Neuronal stem cell (in vitro differentiated cells): ENCODE results near the gene KIAA1328.

ENCODE experiments used
- DNase-seq: peaks from one replicate; pipeline ENCODE4 v3.0.0-alpha.2; 2013; ENCODE audit warnings: low spot score
- H2AFZ ChIP-seq: one replicate; pipeline ENCODE4 v1.6.1; 2013; ENCODE audit warnings: mild to moderate bottlenecking, low read length, inconsistent platforms
- H2AK5ac ChIP-seq: 2 replicates; pipeline ENCODE4 v1.6.1; 2013; ENCODE audit warnings: low read depth, mild to moderate bottlenecking, inconsistent platforms, low read length, moderate library complexity, mixed read lengths
- H2BK120ac ChIP-seq: 2 replicates; pipeline ENCODE4 v1.6.1; 2013; ENCODE audit warnings: low read depth, mild to moderate bottlenecking, inconsistent platforms, low read length, moderate library complexity, mixed read lengths
- H2BK12ac ChIP-seq: one replicate; pipeline ENCODE4 v1.6.1; 2013; ENCODE audit warnings: low read length, inconsistent platforms
- H2BK15ac ChIP-seq: 2 replicates; pipeline ENCODE4 v1.6.1; 2013; ENCODE audit warnings: mild to moderate bottlenecking, low read length, inconsistent platforms, mixed read lengths
- H2BK5ac ChIP-seq: one replicate; pipeline ENCODE4 v1.6.1; 2013; ENCODE audit warnings: inconsistent platforms, mild to moderate bottlenecking, low read length, moderate library complexity
- H3K14ac ChIP-seq: one replicate; pipeline ENCODE4 v1.6.1; 2013; ENCODE audit warnings: low read length, inconsistent platforms
- H3K18ac ChIP-seq: 2 replicates; pipeline ENCODE4 v1.6.1; 2013; ENCODE audit warnings: low read length, inconsistent platforms
- H3K23ac ChIP-seq: 2 replicates; pipeline ENCODE4 v1.6.1; 2013; ENCODE audit warnings: low read depth, mild to moderate bottlenecking, mixed read lengths, low read length, inconsistent platforms; ENCODE audit not compliant: poor library complexity
- H3K27ac ChIP-seq: replicated peaks from 3 replicates; pipeline ENCODE4 v1.5.1; 2013; ENCODE audit warnings: low read length, inconsistent platforms
- H3K27me3 ChIP-seq, 3 experiments: 2 replicates each; pipeline ENCODE4 v1.6.1; 2013; ENCODE audit warnings: low read length in 3 of 3, mild to moderate bottlenecking in 2 of 3, inconsistent platforms in 1 of 3, low read depth in 1 of 3, mixed read lengths in 1 of 3, moderate library complexity in 1 of 3; ENCODE audit not compliant: control insufficient read depth in 3 of 3, insufficient read depth in 3 of 3
- H3K36me3 ChIP-seq, 2 donors: replicated peaks in 1 of 2; 2 replicates each; pipeline ENCODE4 v1.6.1; 2013; ENCODE audit warnings: low read length in 2 of 2; ENCODE audit not compliant: control insufficient read depth in 2 of 2, insufficient read depth in 2 of 2
- H3K4ac ChIP-seq: 2 replicates; pipeline ENCODE4 v1.6.1; 2013; ENCODE audit warnings: inconsistent platforms, mild to moderate bottlenecking, low read length, moderate library complexity
- H3K4me1 ChIP-seq, 2 donors: 1 replicate in 1 of 2; 2 replicates in 1 of 2; pipeline ENCODE4 v1.6.1; 2013; ENCODE audit warnings: low read length in 2 of 2, low read depth in 1 of 2; ENCODE audit not compliant: control insufficient read depth in 2 of 2, insufficient read depth in 1 of 2
- H3K4me2 ChIP-seq: one replicate; pipeline ENCODE4 v1.6.1; 2013; ENCODE audit warnings: mild to moderate bottlenecking, low read length, inconsistent platforms; ENCODE audit not compliant: insufficient read depth, poor library complexity, severe bottlenecking
- H3K4me3 ChIP-seq, 2 donors: 2 replicates each; pipeline ENCODE4 v1.5.1; 2013; ENCODE audit warnings: low read length in 2 of 2, mild to moderate bottlenecking in 2 of 2, inconsistent platforms in 1 of 2, moderate library complexity in 1 of 2
- H3K79me1 ChIP-seq: one replicate; pipeline ENCODE4 v1.6.1; 2013; ENCODE audit warnings: low read depth, mild to moderate bottlenecking, inconsistent platforms, low read length, moderate library complexity
- H3K9ac ChIP-seq: one replicate; pipeline ENCODE4 v1.6.1; 2013; ENCODE audit warnings: mild to moderate bottlenecking, low read depth, low read length, inconsistent platforms; ENCODE audit not compliant: poor library complexity
- H3K9me3 ChIP-seq, 2 donors: replicated peaks in 1 of 2; 2 replicates each; pipeline versions ENCODE3 to v1.6.1; 2013; ENCODE audit warnings: low read length in 2 of 2, mild to moderate bottlenecking in 2 of 2, inconsistent platforms in 1 of 2, low read depth in 1 of 2, mixed read lengths in 1 of 2, moderate library complexity in 1 of 2; ENCODE audit not compliant: control insufficient read depth in 2 of 2, insufficient read depth in 1 of 2
- H4K8ac ChIP-seq: one replicate; pipeline ENCODE4 v1.6.1; 2013; ENCODE audit warnings: low read depth, mild to moderate bottlenecking, inconsistent platforms, low read length, moderate library complexity
- H4K91ac ChIP-seq: one replicate; pipeline ENCODE4 v1.6.1; 2013; ENCODE audit warnings: low read length, low read depth, mild to moderate bottlenecking, inconsistent platforms; ENCODE audit not compliant: poor library complexity
- WGBS, 2 donors: extraction: QIAGEN DNeasy Blood & Tissue Kit; methylation state at CpG; one replicate each; pipeline ENCODE4 v1.1.7; 2013; ENCODE audit warnings: missing lambda C conversion rate in 2 of 2, mixed read lengths in 1 of 2; ENCODE audit not compliant: insufficient read length in 2 of 2, insufficient replicate concordance in 1 of 2; ENCODE audit errors: extremely low coverage in 2 of 2; 5-methylcytosine and 5-hydroxymethylcytosine counted together

KIAA1328 gene

GRCh38 chr18:37230768-37231167 is 401.8 kb downstream of the KIAA1328 start:
- Histone ChIP-seq H3K14ac (no peak overlapping the region), H4K91ac (no peak overlapping the region), H3K4me1 (no peaks in the 10 kb centered on the region), H3K4ac (no peak overlapping the region), H2BK5ac (no peak overlapping the region), H3K23ac (no peak overlapping the region), H3K79me1 (no peaks in the 10 kb centered on the region), H3K4me2 (no peak overlapping the region), H3K36me3 (no peaks in the 10 kb centered on the region), H3K4me3 (no peak overlapping the region), H2AK5ac (no peak overlapping the region), H2BK15ac (no peak overlapping the region), H3K9ac (no peak overlapping the region), H3K27me3 (no peaks in the 10 kb centered on the region), H3K18ac (no peak overlapping the region), H2AFZ (no peak overlapping the region), H2BK12ac (no peak overlapping the region), H3K9me3 (no peaks in the 10 kb centered on the region), H4K8ac (no peak overlapping the region), H2BK120ac (no peak overlapping the region), H3K27ac (no peak overlapping the region)
- WGBS, 2 donors: no CpG with 5 or more reads among the region's 3 CpGs
- no peak for DNase-seq

- H3K4me2 ChIP-seq: no peak overlapping the region
- no peaks in the 10 kb centered on the region for H3K4me1 ChIP-seq
- H3K4ac ChIP-seq: no peak overlapping the region
- no peaks in the 10 kb centered on the region for H3K27me3 ChIP-seq
- no peak overlapping the region for H3K27ac ChIP-seq
- no peak overlapping the region for H2BK5ac ChIP-seq
- no peak overlapping the region for H3K9ac ChIP-seq
- no peak overlapping the region for H2AK5ac ChIP-seq
- no peak overlapping the region for H2AFZ ChIP-seq
- no peak overlapping the region for H4K8ac ChIP-seq
- whole genome bisulfite sequencing, 2 donors: no CpG with 5 or more reads among the region's 3 CpGs
- no peaks in the 10 kb centered on the region for H3K9me3 ChIP-seq
- no peak for DNase-seq
- no peak overlapping the region for H3K23ac ChIP-seq
- no peaks in the 10 kb centered on the region for H3K36me3 ChIP-seq
- H3K14ac ChIP-seq: no peak overlapping the region
- no peaks in the 10 kb centered on the region for H3K79me1 ChIP-seq
- H2BK120ac ChIP-seq: no peak overlapping the region
- no peak overlapping the region for H2BK15ac ChIP-seq
- no peak overlapping the region for H2BK12ac ChIP-seq
- no peak overlapping the region for H3K4me3 ChIP-seq
- H4K91ac ChIP-seq: no peak overlapping the region
- H3K18ac ChIP-seq: no peak overlapping the region
These were observed 402.3 kb downstream of the KIAA1328 start for GRCh38 chr18:37231251-37231650.

GRCh38 chr18:37235583-37235982 is 406.7 kb downstream of the KIAA1328 start:
- Histone ChIP-seq H3K27me3 (no peaks in the 10 kb centered on the region), H4K91ac (no peak overlapping the region), H3K9me3 (no peaks in the 10 kb centered on the region), H2AFZ (no peak overlapping the region), H3K18ac (no peak overlapping the region), H3K9ac (no peak overlapping the region), H3K4me2 (no peak overlapping the region), H4K8ac (no peak overlapping the region), H3K4ac (no peak overlapping the region), H3K4me3 (no peak overlapping the region), H2BK12ac (no peak overlapping the region), H3K79me1 (peaks cover 2% of the 10 kb centered on the region), H2BK120ac (no peak overlapping the region), H2BK15ac (no peak overlapping the region), H2BK5ac (no peak overlapping the region), H2AK5ac (no peak overlapping the region), H3K4me1 (no peaks in the 10 kb centered on the region), H3K27ac (no peak overlapping the region), H3K23ac (no peak overlapping the region), H3K14ac (no peak overlapping the region), H3K36me3 (no peaks in the 10 kb centered on the region)
- DNase-seq: no peak
- WGBS, 2 donors: no CpG with 5 or more reads among the region's 2 CpGs

DNA sequence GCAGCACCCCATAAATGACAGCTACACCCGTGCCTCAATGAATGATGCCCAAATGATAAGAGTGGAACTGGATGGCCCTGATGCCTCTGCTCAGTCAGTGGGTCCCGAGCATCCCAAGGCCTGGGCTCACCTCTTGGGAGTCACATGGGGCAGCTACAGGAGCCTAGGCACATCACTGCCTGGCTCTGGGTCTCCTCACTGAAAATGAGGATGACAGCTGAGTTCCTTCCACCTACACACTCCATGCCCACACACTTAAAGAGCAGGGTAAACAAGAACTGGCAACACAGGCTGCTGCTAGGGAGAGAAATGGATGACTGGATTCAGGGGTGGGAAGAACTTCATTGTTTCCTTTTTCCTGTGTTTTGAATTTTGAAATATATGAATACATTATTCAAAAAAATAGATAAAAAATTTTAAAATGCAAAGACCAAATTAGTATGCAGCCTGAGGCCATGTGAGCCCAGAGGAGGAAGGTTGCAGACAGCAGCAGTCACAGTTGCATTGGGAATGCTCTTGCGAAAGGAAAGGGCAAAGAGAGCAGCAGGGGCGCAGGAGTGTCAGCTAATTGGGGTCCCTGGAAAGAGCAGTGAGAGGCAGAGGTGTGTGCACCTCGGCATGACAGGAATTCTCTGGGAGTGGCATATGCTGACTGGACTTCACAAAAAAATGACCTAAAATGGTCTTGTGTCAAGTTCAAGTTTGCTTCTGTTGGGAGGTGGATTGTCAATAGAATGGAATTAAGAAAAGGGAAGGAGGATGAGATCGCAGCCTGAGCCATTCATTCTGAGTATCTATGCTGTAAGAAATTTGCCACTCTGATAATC is 409.6 kb downstream of the KIAA1328 start:
- Histone ChIP-seq H3K4me2 (no peak overlapping the region), H3K27me3 (peaks cover 0 to 20% (median 0%) of the 10 kb centered on the region in 3 experiments), H2AFZ (no peak overlapping the region)

More for the DNA sequence above, 409.6 kb downstream of the KIAA1328 start:
- no peak overlapping the region for H3K4me3 ChIP-seq
- no peak overlapping the region for H3K4ac ChIP-seq
- no peak overlapping the region for H2BK12ac ChIP-seq
- H3K9me3 ChIP-seq: no peaks in the 10 kb centered on the region
- no peak overlapping the region for H4K91ac ChIP-seq
- no peak overlapping the region for H3K18ac ChIP-seq
- no peak overlapping the region for H4K8ac ChIP-seq
- H3K23ac ChIP-seq: no peak overlapping the region
- H3K9ac ChIP-seq: no peak overlapping the region
- no peak overlapping the region for H2BK15ac ChIP-seq
- no peak overlapping the region for H3K14ac ChIP-seq
- DNase-seq: no peak
- WGBS, 2 donors: no CpG with 5 or more reads among the region's 6 CpGs
- H2AK5ac ChIP-seq: no peak overlapping the region
- no peaks in the 10 kb centered on the region for H3K4me1 ChIP-seq
- H3K36me3 ChIP-seq: no peaks in the 10 kb centered on the region
- H3K79me1 ChIP-seq: peaks cover 2% of the 10 kb centered on the region
- H2BK5ac ChIP-seq: no peak overlapping the region
- H3K27ac ChIP-seq: no peak overlapping the region
- H2BK120ac ChIP-seq: no peak overlapping the region
